Glutamatergic neuron (in vitro differentiated cells): ENCODE results near the gene FBXO21. TPM values are rescaled to one million over a fixed set of nuclear protein-coding genes. Genes with fewer than 3 reads are reported as not detected.
"Not testable (repeated sequence)": the region's sequence is repeated elsewhere in the genome, so short reads cannot be mapped to it uniquely, and the experiment has no call there.

Source experiments
- DNase-seq: peaks from one replicate; pipeline ENCODE4 v3.0.0; 2022
- H3K27ac Mint-ChIP-seq: one replicate; pipeline ENCODE4 v1.8.0; 2020; ENCODE audit warnings: mild to moderate bottlenecking, mixed read lengths, inconsistent platforms; ENCODE audit not compliant: unreplicated experiment
- H3K27me3 Mint-ChIP-seq: one replicate; pipeline ENCODE4 v1.8.0; 2020; ENCODE audit warnings: mild to moderate bottlenecking, moderate library complexity, mixed read lengths, inconsistent platforms; ENCODE audit not compliant: unreplicated experiment
- H3K36me3 Mint-ChIP-seq: one replicate; pipeline ENCODE4 v1.8.0; 2020; ENCODE audit warnings: mild to moderate bottlenecking, mixed read lengths, inconsistent platforms; ENCODE audit not compliant: unreplicated experiment
- H3K4me1 Mint-ChIP-seq: one replicate; pipeline ENCODE4 v1.8.0; 2020; ENCODE audit warnings: mild to moderate bottlenecking, low read depth, mixed read lengths, inconsistent platforms; ENCODE audit not compliant: unreplicated experiment
- H3K4me3 Mint-ChIP-seq: one replicate; pipeline ENCODE4 v1.8.0; 2020; ENCODE audit warnings: mild to moderate bottlenecking, mixed read lengths, inconsistent platforms; ENCODE audit not compliant: unreplicated experiment
- H3K9me3 Mint-ChIP-seq: one replicate; pipeline ENCODE4 v1.8.0; 2020; ENCODE audit warnings: mild to moderate bottlenecking, moderate library complexity, mixed read lengths, inconsistent platforms; ENCODE audit not compliant: unreplicated experiment
- CTCF ChIP-seq: fragments of 200-600 bp; sonication (generic); IDR thresholded peaks from one replicate; pipeline ENCODE4 v1.5.0; 2021; ENCODE audit not compliant: partially characterized antibody, unreplicated experiment
- total RNA-seq: library from RNA; stranded (reverse); fragmentation: NEBNext Ultra II Directional; extraction: Animal tissue kit (Norgen Biotek cat#: 25700); gene quantifications from one replicate; pipeline ENCODE4 v1.2.1, GENCODE V29; 2021; ENCODE audit not compliant: unreplicated experiment

The FBXO21 gene
- total RNA-seq, 1 donor from 2014 or later: 52.7 TPM

- Mint-ChIP-seq H3K36me3 (no peaks in the 10 kb centered on the region), H3K27me3 (no peaks in the 10 kb centered on the region), H3K9me3 (no peaks in the 10 kb centered on the region), H3K4me3 (no peak overlapping the region), H3K27ac (no peak overlapping the region), H3K4me1 (no peaks in the 10 kb centered on the region)
- DNase-seq: no peak
- TF ChIP-seq CTCF: no peak
Measured at GRCh38 chr12:117182866-117183265, 7.4 kb downstream of the FBXO21 start.

DNA sequence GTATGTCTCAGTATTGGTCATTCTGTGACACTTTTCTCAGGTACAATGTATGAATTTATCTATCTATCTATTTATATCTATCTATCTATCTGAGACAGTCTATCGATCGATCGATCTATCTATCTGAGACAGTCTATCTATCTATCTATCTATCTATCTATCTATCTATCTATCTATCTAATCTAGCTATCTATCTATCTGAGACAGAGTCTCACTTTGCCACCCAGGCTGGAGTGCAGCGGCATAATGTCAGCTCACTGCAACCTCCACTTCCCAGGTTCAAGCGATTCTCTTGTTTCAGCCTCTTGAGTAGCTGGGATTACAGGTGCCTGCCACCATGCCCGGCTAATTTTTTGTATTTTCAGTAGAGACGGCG lies 8.8 kb downstream of the FBXO21 start:
- not testable (repeated sequence) for H3K4me1 Mint-ChIP-seq, H3K4me3 Mint-ChIP-seq, H3K36me3 Mint-ChIP-seq, H3K27me3 Mint-ChIP-seq, DNase-seq, H3K9me3 Mint-ChIP-seq, H3K27ac Mint-ChIP-seq

- no peak for TF ChIP-seq CTCF
- no peaks in the 10 kb centered on the region for H3K36me3 Mint-ChIP-seq
- H3K9me3 Mint-ChIP-seq: no peaks in the 10 kb centered on the region
- no peaks in the 10 kb centered on the region for H3K4me1 Mint-ChIP-seq
- H3K27ac Mint-ChIP-seq: no peak overlapping the region
- DNase-seq: no peak
- H3K27me3 Mint-ChIP-seq: no peaks in the 10 kb centered on the region
- no peak overlapping the region for H3K4me3 Mint-ChIP-seq
Measured at GRCh38 chr12:117180758-117181467, 9.4 kb downstream of the FBXO21 start.

DNA sequence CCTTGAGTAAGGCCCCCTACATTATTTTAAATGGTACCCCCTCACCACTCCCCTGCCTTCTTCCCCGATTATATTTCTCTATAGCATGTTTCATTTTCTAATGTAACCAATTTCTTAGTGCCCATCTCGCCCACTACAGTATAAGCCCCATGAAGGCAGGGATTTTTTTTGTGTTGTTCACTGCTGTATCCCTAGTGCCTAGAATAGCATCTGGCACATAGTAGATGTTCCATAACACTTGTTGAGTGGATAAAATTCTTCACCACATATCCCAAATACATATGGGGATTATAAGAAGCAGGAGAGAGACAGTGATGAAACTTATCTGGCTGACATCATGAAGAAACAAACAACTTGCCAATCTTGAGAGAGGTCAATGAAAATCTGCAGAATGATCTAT lies 11.5 kb downstream of the FBXO21 start:
- no peaks in the 10 kb centered on the region for H3K9me3 Mint-ChIP-seq
- H3K4me1 Mint-ChIP-seq: no peaks in the 10 kb centered on the region
- no peaks in the 10 kb centered on the region for H3K27me3 Mint-ChIP-seq
- no peak for TF ChIP-seq CTCF
- no peak for DNase-seq
- no peaks in the 10 kb centered on the region for H3K36me3 Mint-ChIP-seq
- no peak overlapping the region for H3K4me3 Mint-ChIP-seq
- H3K27ac Mint-ChIP-seq: no peak overlapping the region

DNA sequence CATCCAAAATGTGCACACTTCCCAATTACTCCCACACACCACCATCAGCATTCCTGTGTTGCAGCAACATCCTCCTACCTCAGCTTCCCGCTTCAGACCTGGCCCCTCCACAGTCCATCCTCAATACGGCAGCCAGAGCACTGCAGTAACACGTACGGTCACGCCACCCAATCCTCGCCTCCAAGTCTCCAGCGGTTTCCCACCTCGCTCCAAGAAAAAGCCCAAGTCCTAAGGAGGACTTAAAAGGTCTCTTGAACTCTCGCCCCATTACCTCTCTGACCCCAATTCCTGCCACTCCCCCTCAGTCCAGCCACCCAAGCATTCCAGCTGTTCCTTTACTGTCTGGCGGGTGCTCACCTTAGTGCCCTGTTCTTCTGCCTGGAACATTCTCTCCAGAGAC lies 12.0 kb downstream of the FBXO21 start:
- no peaks in the 10 kb centered on the region for H3K27me3 Mint-ChIP-seq
- H3K36me3 Mint-ChIP-seq: no peaks in the 10 kb centered on the region
- no peak overlapping the region for H3K27ac Mint-ChIP-seq
- no peak overlapping the region for H3K4me3 Mint-ChIP-seq
- no peak for DNase-seq
- no peaks in the 10 kb centered on the region for H3K4me1 Mint-ChIP-seq
- no peaks in the 10 kb centered on the region for H3K9me3 Mint-ChIP-seq
- TF ChIP-seq CTCF: no peak
